Endothelial cell of umbilical vein (primary cell): ENCODE data around the gene TIMMDC1.
A peak's percentile ranks its signal among the peaks of the same experiment; 100 is the strongest.

ENCODE experiments used
- CTCF ChIP-seq, 2 donors: IDR thresholded peaks; 1 replicate in 1 of 2; 2 replicates in 1 of 2; pipeline ENCODE4 v1.5.1; 2011; ENCODE audit warnings: low read length in 2 of 2, mild to moderate bottlenecking in 2 of 2, moderate library complexity in 2 of 2, control low read depth in 1 of 2, inconsistent platforms in 1 of 2, low read depth in 1 of 2; ENCODE audit not compliant: insufficient read depth in 1 of 2; ENCODE audit errors: extremely low read depth in 1 of 2
- EZH2 ChIP-seq: IDR thresholded peaks from 2 replicates; pipeline ENCODE4 v1.6.1; 2012; ENCODE audit warnings: borderline replicate concordance, low read depth, mild to moderate bottlenecking, moderate library complexity, low read length, inconsistent platforms; ENCODE audit not compliant: severe bottlenecking
- FOS ChIP-seq: IDR thresholded peaks from 2 replicates; pipeline ENCODE4 v1.6.1; 2011; ENCODE audit warnings: mild to moderate bottlenecking, low read length, moderate library complexity, borderline replicate concordance; ENCODE audit not compliant: insufficient read depth
- JUN ChIP-seq: IDR thresholded peaks from 2 replicates; pipeline ENCODE4 v1.6.1; 2011; ENCODE audit warnings: borderline replicate concordance, low read depth; ENCODE audit not compliant: insufficient read length, insufficient read depth
- MYC ChIP-seq: IDR thresholded peaks from one replicate; pipeline ENCODE4 v1.6.1; 2011; ENCODE audit warnings: mild to moderate bottlenecking, low read depth, low read length
- POLR2A ChIP-seq: IDR thresholded peaks from 2 replicates; pipeline ENCODE4 v1.6.1; 2012; ENCODE audit warnings: low read depth, mild to moderate bottlenecking, control low read depth, low read length
- POLR2AphosphoS5 ChIP-seq: IDR thresholded peaks from 2 replicates; pipeline ENCODE4 v1.6.1; 2012; ENCODE audit warnings: low read depth, mild to moderate bottlenecking, control low read depth, low read length, moderate library complexity; ENCODE audit not compliant: insufficient read depth
- TF ChIP-seq, protein P1 (sequence below): IDR thresholded peaks from 2 replicates; pipeline ENCODE4 v1.6.1; 2011; ENCODE audit not compliant: insufficient read depth, insufficient read length

- TF ChIP-seq POLR2A = no peak
- no peak for TF ChIP-seq EZH2
- peak in 1 of 2 donors; percentile 18 for TF ChIP-seq CTCF (IDR thresholded peaks at IDR 0.05; ENCODE audit: extremely low read depth in 1 of 2, insufficient read depth in 1 of 2, low read depth in 1 of 2, low read length in 2 of 2)
- TF ChIP-seq POLR2AphosphoS5 = no peak
- TF ChIP-seq, protein P1, sequence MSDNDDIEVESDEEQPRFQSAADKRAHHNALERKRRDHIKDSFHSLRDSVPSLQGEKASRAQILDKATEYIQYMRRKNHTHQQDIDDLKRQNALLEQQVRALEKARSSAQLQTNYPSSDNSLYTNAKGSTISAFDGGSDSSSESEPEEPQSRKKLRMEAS = no peak
- TF ChIP-seq MYC = no peak
- no peak for TF ChIP-seq JUN
- no peak for TF ChIP-seq FOS
Observed at GRCh38 chr3:119524931-119525662, 26.8 kb downstream of the TIMMDC1 start.
